ENCODE measurements around the gene TAGLN. TPM values are rescaled to one million over a fixed set of nuclear protein-coding genes. Genes with fewer than 3 reads are reported as not detected.

Gene TAGLN
- total and polyA plus RNA-seq, 9 of the 15 experiments (the other 6 are each of a cell fraction or from before 2014, with no cell fraction given), result 0.21 to 4.9 (median 1.1) TPM

DNA sequence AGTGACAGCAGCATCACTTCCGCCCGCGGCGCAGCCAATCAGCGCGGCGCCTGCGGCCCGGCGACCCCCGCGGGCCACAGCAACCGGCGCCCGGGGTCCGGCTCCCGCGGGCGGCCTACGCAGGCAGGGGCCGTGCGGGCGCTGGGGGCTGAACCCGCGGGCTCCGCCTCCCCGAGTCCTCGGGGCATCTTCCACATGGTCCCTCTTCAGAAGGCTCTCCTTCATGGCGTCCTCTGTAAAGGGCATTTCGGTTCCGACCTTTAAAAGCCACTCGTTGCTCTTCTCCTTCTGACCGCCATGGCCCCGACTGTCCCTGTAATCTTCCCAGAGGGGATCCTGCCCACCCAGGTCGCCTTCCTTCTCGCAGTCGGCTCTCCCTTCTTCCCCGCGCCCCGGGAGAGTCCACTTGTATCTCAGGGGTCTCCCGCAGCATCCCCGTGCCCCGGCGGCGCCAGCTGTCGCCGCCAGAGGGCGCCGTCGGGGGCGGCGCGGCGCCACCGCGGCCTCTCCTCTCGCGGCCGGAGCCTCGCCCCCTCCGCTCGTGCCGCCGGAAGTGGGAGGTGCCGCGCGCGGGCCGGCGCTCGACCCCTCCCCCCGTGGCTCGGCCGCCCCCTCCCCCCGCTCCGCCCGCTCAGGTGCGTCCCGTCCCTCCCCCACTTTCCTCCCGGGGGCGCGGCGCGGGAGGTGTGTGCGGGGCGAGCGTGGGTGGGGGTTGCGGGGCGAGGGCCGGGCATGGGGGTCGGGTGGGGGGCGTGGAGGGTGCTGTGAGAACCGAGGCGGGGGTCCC, 33.1 kb downstream of the TAGLN start, which contains the start of gene RNF214 (continued):
- TF ChIP-seq, protein P1, sequence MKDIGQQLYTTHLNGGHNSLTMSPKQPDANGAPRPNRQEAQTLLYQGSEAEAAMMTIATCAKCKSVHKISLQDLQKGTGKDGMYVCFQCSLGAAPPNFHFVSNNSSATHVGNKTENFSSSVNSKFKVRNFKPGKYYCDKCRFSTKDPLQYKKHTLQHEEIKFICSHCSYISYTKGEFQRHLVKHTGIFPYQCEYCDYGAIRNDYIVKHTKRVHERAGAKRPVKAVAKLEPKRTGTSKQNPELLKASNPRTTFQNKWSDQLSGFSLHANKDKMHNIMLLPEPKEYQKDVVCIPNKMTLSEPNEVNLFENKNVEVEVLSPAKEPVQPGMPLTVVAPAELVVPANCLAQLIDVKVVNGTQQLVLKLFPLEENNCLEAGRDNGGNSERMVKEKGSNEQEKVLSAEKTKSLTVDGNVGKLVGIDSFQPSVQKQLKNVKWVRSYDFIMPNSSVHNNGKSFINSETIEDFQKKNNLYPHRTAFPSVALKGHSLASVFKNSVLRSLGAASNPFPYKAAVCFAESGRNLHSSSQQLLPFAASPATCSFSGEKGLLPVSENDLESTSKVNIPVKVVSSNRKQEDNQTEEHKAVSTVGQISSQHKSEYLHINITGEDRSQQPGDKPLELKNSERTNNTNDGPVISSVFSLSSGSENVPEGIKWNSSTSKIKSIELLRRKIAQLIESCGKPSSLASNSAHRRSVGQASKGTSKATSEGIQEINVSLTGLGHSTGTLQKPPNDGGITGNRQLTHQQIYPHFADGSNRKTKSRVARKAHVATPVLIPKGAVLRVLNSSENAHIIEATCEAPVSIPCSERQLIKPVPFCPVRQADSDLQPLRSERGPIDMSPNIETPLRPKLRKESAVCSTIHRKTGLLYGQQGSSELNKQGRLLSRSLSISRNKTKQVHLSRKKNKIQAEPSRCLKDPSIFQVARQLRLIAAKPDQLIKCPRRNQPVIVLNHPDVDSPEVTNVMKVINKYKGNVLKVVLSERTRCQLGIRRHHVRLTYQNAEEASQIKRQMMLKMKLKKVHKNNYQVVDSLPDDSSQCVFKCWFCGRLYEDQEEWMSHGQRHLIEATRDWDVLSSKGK (CRISPR knock-in tag; IDR thresholded peaks at IDR 0.05), result no peak
- TF ChIP-seq SIRT6 (IDR thresholded peaks at IDR 0.05; ENCODE audit: low read depth, low read length) (no peak), ZBTB34 (CRISPR knock-in tag; IDR thresholded peaks at IDR 0.05) (no peak), KHSRP (IDR thresholded peaks at IDR 0.05) (no peak)
- TF ChIP-seq, protein P2, sequence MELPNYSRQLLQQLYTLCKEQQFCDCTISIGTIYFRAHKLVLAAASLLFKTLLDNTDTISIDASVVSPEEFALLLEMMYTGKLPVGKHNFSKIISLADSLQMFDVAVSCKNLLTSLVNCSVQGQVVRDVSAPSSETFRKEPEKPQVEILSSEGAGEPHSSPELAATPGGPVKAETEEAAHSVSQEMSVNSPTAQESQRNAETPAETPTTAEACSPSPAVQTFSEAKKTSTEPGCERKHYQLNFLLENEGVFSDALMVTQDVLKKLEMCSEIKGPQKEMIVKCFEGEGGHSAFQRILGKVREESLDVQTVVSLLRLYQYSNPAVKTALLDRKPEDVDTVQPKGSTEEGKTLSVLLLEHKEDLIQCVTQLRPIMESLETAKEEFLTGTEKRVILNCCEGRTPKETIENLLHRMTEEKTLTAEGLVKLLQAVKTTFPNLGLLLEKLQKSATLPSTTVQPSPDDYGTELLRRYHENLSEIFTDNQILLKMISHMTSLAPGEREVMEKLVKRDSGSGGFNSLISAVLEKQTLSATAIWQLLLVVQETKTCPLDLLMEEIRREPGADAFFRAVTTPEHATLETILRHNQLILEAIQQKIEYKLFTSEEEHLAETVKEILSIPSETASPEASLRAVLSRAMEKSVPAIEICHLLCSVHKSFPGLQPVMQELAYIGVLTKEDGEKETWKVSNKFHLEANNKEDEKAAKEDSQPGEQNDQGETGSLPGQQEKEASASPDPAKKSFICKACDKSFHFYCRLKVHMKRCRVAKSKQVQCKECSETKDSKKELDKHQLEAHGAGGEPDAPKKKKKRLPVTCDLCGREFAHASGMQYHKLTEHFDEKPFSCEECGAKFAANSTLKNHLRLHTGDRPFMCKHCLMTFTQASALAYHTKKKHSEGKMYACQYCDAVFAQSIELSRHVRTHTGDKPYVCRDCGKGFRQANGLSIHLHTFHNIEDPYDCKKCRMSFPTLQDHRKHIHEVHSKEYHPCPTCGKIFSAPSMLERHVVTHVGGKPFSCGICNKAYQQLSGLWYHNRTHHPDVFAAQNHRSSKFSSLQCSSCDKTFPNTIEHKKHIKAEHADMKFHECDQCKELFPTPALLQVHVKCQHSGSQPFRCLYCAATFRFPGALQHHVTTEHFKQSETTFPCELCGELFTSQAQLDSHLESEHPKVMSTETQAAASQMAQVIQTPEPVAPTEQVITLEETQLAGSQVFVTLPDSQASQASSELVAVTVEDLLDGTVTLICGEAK (IDR thresholded peaks at IDR 0.05), result no peak
- TF ChIP-seq, protein P2 (CRISPR knock-in tag; IDR thresholded peaks at IDR 0.05), result no peak
- TF ChIP-seq, protein P3, sequence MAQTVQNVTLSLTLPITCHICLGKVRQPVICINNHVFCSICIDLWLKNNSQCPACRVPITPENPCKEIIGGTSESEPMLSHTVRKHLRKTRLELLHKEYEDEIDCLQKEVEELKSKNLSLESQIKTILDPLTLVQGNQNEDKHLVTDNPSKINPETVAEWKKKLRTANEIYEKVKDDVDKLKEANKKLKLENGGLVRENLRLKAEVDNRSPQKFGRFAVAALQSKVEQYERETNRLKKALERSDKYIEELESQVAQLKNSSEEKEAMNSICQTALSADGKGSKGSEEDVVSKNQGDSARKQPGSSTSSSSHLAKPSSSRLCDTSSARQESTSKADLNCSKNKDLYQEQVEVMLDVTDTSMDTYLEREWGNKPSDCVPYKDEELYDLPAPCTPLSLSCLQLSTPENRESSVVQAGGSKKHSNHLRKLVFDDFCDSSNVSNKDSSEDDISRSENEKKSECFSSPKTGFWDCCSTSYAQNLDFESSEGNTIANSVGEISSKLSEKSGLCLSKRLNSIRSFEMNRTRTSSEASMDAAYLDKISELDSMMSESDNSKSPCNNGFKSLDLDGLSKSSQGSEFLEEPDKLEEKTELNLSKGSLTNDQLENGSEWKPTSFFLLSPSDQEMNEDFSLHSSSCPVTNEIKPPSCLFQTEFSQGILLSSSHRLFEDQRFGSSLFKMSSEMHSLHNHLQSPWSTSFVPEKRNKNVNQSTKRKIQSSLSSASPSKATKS (CRISPR knock-in tag; IDR thresholded peaks at IDR 0.05), result no peak

All from K562 (cell line).